Peyer's patch (tissue), 4 donors: Measurements from ENCODE around the gene GLI3. TPM values are rescaled to one million over a fixed set of nuclear protein-coding genes. Genes with fewer than 3 reads are reported as not detected.

Experiments
- DNase-seq, 3 donors: peaks; one replicate each; pipeline ENCODE4 v3.0.0-alpha.2; 2017 to 2019
- H3K27ac ChIP-seq, 4 donors: fragments of 200-600 bp; sonication (generic); one replicate each; pipeline ENCODE4 v1.5.1; 2016 to 2019
- H3K27me3 ChIP-seq, 2 donors: fragments of 200-600 bp; sonication (generic); one replicate each; pipeline ENCODE4 v1.5.1; 2019
- H3K36me3 ChIP-seq, 3 donors: fragments of 200-600 bp; sonication (generic); one replicate each; pipeline ENCODE4 v1.5.1; 2016 to 2019
- H3K4me1 ChIP-seq, 4 donors: fragments of 200-600 bp; sonication (generic); one replicate each; pipeline ENCODE4 v1.5.1; 2016 to 2019
- H3K4me3 ChIP-seq, 4 donors: fragments of 200-600 bp; sonication (generic); 1 replicate in 3 of 4; 2 replicates in 1 of 4; pipeline ENCODE4 v1.5.1; 2016 to 2019; ENCODE audit warnings: mild to moderate bottlenecking in 1 of 4
- H3K9me3 ChIP-seq, 4 donors: fragments of 200-600 bp; sonication (generic); one replicate each; pipeline ENCODE4 v1.5.1; 2016 to 2019; ENCODE audit warnings: mild to moderate bottlenecking in 1 of 4
- POLR2A ChIP-seq, 2 donors: fragments of 450-650 bp; IDR thresholded peaks; one replicate each; pipeline ENCODE4 v1.5.1; 2017; ENCODE audit warnings: antibody characterized with exemption in 2 of 2, mild to moderate bottlenecking in 2 of 2, moderate library complexity in 2 of 2
- total RNA-seq, 4 donors: library from RNA; depleted of rRNA; stranded (reverse); fragments of >200 nt; gene quantifications; one replicate each; pipeline ENCODE4 v1.1.0, GENCODE V29; 2016
- TF ChIP-seq, protein P1 (sequence below), 6 experiments: fragments of 450-650 bp in 4 of 6; fragments of 200-600 bp in 2 of 6; sonication (generic) in 1 of 6; IDR thresholded peaks; one replicate each; pipeline ENCODE4 v1.5.1; 2017 to 2019; ENCODE audit warnings: antibody characterized with exemption in 6 of 6, mild to moderate bottlenecking in 3 of 6, moderate library complexity in 1 of 6

GLI3 gene
- total RNA-seq, 4 donors from 2014 or later: 0.53 to 30.5 (median 3.1) TPM

DNA sequence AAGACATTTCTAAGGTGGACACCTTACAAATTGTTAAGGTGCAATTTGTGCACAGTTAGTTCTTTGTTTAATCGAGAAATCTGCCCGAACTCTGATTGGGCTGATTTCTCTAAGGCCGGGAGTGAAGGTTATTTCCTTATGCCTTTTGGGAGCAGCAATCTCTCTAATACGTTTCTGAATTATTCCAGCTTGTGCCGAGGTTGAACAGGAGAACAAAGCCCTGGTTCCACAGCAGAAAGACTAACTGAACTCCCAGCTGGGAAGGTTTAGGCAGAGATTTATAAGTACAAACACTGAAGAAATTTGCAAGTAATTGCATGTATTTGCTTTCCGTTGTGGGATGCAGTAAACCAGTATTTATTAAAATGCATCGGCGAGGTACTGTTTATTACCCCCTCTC is 116.8 kb downstream of the GLI3 start:
- no peaks in the 10 kb centered on the region for H3K4me1 ChIP-seq
- H3K27ac ChIP-seq: no peak overlapping the region
- H3K4me3 ChIP-seq: no peak overlapping the region
- DNase-seq: no peak
- H3K36me3 ChIP-seq: no peaks in the 10 kb centered on the region
- no peaks in the 10 kb centered on the region for H3K9me3 ChIP-seq
- no peaks in the 10 kb centered on the region for H3K27me3 ChIP-seq
- no peak for TF ChIP-seq POLR2A (IDR thresholded peaks at IDR 0.05)
- TF ChIP-seq, protein P1, sequence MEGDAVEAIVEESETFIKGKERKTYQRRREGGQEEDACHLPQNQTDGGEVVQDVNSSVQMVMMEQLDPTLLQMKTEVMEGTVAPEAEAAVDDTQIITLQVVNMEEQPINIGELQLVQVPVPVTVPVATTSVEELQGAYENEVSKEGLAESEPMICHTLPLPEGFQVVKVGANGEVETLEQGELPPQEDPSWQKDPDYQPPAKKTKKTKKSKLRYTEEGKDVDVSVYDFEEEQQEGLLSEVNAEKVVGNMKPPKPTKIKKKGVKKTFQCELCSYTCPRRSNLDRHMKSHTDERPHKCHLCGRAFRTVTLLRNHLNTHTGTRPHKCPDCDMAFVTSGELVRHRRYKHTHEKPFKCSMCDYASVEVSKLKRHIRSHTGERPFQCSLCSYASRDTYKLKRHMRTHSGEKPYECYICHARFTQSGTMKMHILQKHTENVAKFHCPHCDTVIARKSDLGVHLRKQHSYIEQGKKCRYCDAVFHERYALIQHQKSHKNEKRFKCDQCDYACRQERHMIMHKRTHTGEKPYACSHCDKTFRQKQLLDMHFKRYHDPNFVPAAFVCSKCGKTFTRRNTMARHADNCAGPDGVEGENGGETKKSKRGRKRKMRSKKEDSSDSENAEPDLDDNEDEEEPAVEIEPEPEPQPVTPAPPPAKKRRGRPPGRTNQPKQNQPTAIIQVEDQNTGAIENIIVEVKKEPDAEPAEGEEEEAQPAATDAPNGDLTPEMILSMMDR (IDR thresholded peaks at IDR 0.05): no peak

DNA sequence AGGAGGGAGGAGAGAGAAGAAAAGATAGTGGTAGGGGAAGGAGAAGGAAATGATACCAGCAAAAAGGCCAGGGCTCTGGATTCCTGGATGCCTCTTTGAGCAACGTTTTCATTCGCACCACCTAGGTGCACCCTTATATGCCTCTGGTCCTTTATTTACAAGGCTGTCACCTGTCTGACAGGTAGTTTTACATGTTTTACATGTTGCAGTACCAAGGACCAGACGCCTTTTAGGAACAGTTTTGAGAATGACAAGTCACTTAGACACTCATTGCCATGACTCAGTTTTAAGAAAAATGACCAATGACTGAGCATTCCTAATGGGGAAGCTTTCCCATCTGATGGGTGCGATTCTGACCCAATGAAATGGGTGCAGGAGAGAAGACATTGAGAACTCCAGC is 119.8 kb downstream of the GLI3 start:
- Histone ChIP-seq H3K9me3 (no peaks in the 10 kb centered on the region), H3K27ac (no peak overlapping the region), H3K4me3 (no peak overlapping the region), H3K36me3 (no peaks in the 10 kb centered on the region), H3K4me1 (no peaks in the 10 kb centered on the region), H3K27me3 (no peaks in the 10 kb centered on the region)
- no peak for DNase-seq
- TF ChIP-seq, protein P1 (IDR thresholded peaks at IDR 0.05): no peak
- TF ChIP-seq POLR2A (IDR thresholded peaks at IDR 0.05): no peak

DNA sequence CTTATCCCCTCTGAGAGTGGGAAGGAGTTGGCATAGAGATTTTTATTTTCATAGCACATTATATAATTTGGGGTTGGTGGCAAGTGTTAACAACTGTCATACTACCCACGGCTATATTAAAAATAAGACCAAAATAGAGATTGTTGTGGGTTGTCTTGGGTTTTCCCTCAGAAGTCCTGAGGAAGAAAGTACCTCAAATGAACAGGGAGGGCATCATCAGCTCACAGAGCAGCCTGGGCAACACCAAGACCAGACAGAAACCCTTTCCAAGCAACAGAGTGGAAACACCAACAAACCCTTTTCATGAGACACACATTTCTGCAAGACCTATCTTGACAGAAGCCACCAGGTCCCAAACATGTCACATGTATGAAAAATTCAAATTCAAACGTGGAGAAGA is 121.2 kb downstream of the GLI3 start:
- H3K4me1 ChIP-seq: no peaks in the 10 kb centered on the region
- H3K27me3 ChIP-seq: no peaks in the 10 kb centered on the region
- no peaks in the 10 kb centered on the region for H3K36me3 ChIP-seq
- no peak overlapping the region for H3K27ac ChIP-seq
- no peak overlapping the region for H3K4me3 ChIP-seq
- no peak for DNase-seq
- no peaks in the 10 kb centered on the region for H3K9me3 ChIP-seq
- TF ChIP-seq, protein P1 (IDR thresholded peaks at IDR 0.05): no peak
- TF ChIP-seq POLR2A (IDR thresholded peaks at IDR 0.05): no peak

DNA sequence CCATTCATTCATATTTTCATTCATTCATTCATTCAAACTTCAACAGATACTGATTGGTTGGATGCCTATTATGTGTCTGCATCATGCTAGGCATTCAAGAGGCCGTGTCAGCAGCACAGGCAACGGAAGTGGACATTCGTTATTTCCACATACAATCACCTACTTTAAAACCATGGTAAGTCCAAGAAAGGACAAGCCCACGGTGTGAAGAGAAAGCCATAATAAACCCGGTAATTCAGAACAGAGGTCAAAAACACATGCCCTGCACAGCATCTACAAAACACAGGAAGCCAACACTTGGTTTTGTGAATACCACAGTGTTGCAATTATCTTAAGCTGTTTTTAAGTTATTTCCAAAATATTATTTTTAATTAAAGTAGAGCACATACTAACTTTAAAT is 126.7 kb downstream of the GLI3 start:
- H3K27ac ChIP-seq: no peak overlapping the region
- H3K36me3 ChIP-seq: no peaks in the 10 kb centered on the region
- TF ChIP-seq POLR2A (IDR thresholded peaks at IDR 0.05): no peak
- TF ChIP-seq, protein P1 (IDR thresholded peaks at IDR 0.05): no peak
- no peaks in the 10 kb centered on the region for H3K9me3 ChIP-seq
- no peak overlapping the region for H3K4me3 ChIP-seq
- no peaks in the 10 kb centered on the region for H3K27me3 ChIP-seq
- peaks cover 0 to 13% (median 0%) of the 10 kb centered on the region in 4 donors for H3K4me1 ChIP-seq
- DNase-seq: no peak

DNA sequence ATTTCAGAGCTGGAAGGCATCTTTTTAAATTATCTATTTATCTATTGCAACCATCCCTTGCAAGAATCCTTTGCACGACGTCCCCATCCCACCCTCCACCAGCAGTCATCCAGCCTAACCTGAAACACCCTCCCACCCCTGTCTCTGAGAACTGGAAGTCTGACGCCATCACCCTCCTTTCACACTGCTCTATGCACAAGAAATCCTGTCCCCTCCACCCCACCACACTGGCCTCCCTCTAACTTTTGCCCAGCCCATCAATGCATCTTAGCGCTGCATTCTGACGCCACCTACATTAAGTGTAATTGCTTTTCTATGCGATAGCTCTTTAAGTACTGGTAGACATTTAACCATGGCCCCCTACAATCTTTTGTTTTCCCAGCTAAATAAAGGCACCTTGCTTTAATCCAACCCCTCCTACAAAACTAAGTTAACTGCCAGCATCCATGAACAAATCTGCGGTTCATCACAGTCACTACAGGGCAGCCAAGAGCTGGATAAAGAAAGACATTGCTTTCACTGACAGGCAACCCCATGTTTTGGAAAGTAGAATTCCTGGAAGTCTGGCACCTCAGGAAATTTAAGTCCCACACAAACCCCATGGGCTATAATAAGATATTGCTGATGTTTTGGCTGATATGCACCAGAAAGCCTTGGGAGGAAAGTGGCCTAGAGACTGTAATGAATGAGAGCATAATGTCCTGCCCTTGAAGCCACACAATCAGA is 128.0 kb downstream of the GLI3 start:
- DNase-seq: no peak
- H3K9me3 ChIP-seq: no peaks in the 10 kb centered on the region
- H3K27me3 ChIP-seq: no peaks in the 10 kb centered on the region
- H3K4me3 ChIP-seq: no peak overlapping the region
- no peaks in the 10 kb centered on the region for H3K36me3 ChIP-seq
- no peak overlapping the region for H3K27ac ChIP-seq
- no peak for TF ChIP-seq POLR2A (IDR thresholded peaks at IDR 0.05)
- TF ChIP-seq, protein P1 (IDR thresholded peaks at IDR 0.05): no peak
- peaks cover 0 to 13% (median 0%) of the 10 kb centered on the region in 4 donors for H3K4me1 ChIP-seq
